CD4-positive, alpha-beta T cell treated with Interleukin-10 for 1 hour (primary cell): ENCODE measurements around the gene COPZ2.
"Not testable (repeated sequence)": the region's sequence is repeated elsewhere in the genome, so short reads cannot be mapped to it uniquely, and the experiment has no call there.

ENCODE experiments used
- DNase-seq: peaks from one replicate; pipeline ENCODE4 v3.0.0-alpha.2; 2020

Gene COPZ2

GRCh38 chr17:48003417-48004151 is 34.0 kb downstream of the COPZ2 start:
- no peak for DNase-seq

GRCh38 chr17:48002916-48003416 is 34.6 kb downstream of the COPZ2 start:
- DNase-seq: no peak

GRCh38 chr17:48002266-48002915 is 35.2 kb downstream of the COPZ2 start:
- no peak for DNase-seq

GRCh38 chr17:48001657-48002056 is 35.9 kb downstream of the COPZ2 start:
- not testable (repeated sequence) for DNase-seq

- no peak for DNase-seq
Observed at GRCh38 chr17:48001197-48001596, 36.4 kb downstream of the COPZ2 start.

- no peak for DNase-seq
Observed at GRCh38 chr17:47999582-47999981, 38.0 kb downstream of the COPZ2 start.

- DNase-seq: no peak
Observed at GRCh38 chr17:47998044-47998443, 39.6 kb downstream of the COPZ2 start.

GRCh38 chr17:47997586-47997985 is 40.0 kb downstream of the COPZ2 start:
- no peak for DNase-seq

GRCh38 chr17:47996201-47996600 is 41.4 kb downstream of the COPZ2 start:
- DNase-seq: no peak

GRCh38 chr17:47995241-47995935 is 42.2 kb downstream of the COPZ2 start:
- DNase-seq: no peak

- no peak for DNase-seq
Observed at GRCh38 chr17:47994724-47995123, 42.9 kb downstream of the COPZ2 start.

- DNase-seq: no peak
Observed at GRCh38 chr17:47993964-47994363, 43.6 kb downstream of the COPZ2 start.

GRCh38 chr17:47993031-47993564 is 44.5 kb downstream of the COPZ2 start:
- DNase-seq: no peak

GRCh38 chr17:47992216-47992615 is 45.4 kb downstream of the COPZ2 start:
- no peak for DNase-seq

- no peak for DNase-seq
Observed at GRCh38 chr17:47990962-47991731, 46.5 kb downstream of the COPZ2 start.

GRCh38 chr17:47989700-47990099 is 47.9 kb downstream of the COPZ2 start:
- no peak for DNase-seq

GRCh38 chr17:47989159-47989558 is 48.4 kb downstream of the COPZ2 start:
- DNase-seq: no peak

GRCh38 chr17:47988445-47988844 is 49.2 kb downstream of the COPZ2 start:
- DNase-seq: not testable (repeated sequence)

- DNase-seq: no peak
Observed at GRCh38 chr17:47987240-47987835, 50.3 kb downstream of the COPZ2 start.

GRCh38 chr17:47986520-47986919 is 51.1 kb downstream of the COPZ2 start:
- DNase-seq: no peak

GRCh38 chr17:47983492-47984223 is 53.9 kb downstream of the COPZ2 start:
- no peak for DNase-seq
